ENCODE data around the gene ARHGEF3. TPM values are rescaled to one million over a fixed set of nuclear protein-coding genes. Genes with fewer than 3 reads are reported as not detected.

Gene ARHGEF3
- total RNA-seq, 1 experiment from 2014 or later = 10.2 TPM

DNA sequence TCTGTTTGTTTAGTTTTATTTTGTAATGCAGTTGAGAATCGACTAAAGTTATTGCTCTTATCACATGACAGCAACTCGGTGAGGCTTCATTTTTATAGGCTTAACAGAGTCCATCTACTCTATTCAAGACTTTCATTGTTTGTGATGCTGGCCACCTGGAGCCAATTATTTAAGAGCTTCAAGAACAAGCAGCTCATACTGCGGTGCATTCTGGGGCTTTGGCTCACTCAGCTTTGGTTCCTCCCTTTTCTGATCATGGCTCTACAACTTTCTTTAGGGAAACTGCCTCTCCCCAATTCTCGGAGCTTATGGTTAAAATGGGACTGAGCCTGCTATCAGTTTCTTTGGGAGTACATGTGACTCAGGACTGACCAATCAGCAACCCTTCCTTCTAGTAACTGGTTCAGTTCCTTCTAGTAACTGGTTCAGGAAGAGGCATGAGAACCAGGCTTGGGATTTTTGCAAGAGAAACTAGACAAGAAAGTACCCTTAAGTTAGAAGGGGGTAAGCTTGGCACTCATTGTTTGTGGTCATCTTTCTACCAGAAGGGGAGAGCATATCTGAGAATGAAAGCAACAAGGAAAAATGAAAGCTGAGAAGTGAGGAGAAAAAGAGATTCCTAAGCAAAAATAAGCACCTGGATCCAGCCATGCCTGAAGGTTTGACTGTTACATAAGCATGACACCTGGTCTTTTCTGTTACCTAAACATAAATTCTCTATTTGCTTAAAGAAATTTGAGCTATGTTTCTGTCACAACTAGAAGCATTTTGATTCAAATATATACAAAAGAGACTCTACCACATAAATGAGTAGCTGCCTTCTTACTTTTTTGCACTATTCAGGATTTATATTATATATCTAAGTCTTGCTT, 24.1 kb upstream of the ARHGEF3 start:
- H3K4me3 Mint-ChIP-seq (ENCODE audit: unreplicated experiment) = no peak overlapping the region
- Histone ChIP-seq H3K36me3 (ENCODE audit: control insufficient read depth, insufficient read depth, low read length) (no peaks in the 10 kb centered on the region), H3K9me3 (no peaks in the 10 kb centered on the region), H3K4me1 (peaks cover 39% of the 10 kb centered on the region), H3K4me3 (ENCODE audit: low read depth, low read length) (no peak overlapping the region), H3K27me3 (replicated peaks; ENCODE audit: control insufficient read depth, insufficient read depth, low read length) (no peaks in the 10 kb centered on the region)
- peaks cover 34% of the 10 kb centered on the region for H3K4me1 Mint-ChIP-seq (ENCODE audit: low read depth, unreplicated experiment)
- no peaks in the 10 kb centered on the region for H3K36me3 Mint-ChIP-seq (ENCODE audit: insufficient read depth, unreplicated experiment)
- DNase-seq = no peak
- H3K27ac Mint-ChIP-seq (ENCODE audit: unreplicated experiment) = no peak overlapping the region
- H3K27me3 Mint-ChIP-seq (ENCODE audit: insufficient read depth, unreplicated experiment) = no peaks in the 10 kb centered on the region
- no peaks in the 10 kb centered on the region for H3K9me3 Mint-ChIP-seq (ENCODE audit: unreplicated experiment)
- TF ChIP-seq, protein P1, sequence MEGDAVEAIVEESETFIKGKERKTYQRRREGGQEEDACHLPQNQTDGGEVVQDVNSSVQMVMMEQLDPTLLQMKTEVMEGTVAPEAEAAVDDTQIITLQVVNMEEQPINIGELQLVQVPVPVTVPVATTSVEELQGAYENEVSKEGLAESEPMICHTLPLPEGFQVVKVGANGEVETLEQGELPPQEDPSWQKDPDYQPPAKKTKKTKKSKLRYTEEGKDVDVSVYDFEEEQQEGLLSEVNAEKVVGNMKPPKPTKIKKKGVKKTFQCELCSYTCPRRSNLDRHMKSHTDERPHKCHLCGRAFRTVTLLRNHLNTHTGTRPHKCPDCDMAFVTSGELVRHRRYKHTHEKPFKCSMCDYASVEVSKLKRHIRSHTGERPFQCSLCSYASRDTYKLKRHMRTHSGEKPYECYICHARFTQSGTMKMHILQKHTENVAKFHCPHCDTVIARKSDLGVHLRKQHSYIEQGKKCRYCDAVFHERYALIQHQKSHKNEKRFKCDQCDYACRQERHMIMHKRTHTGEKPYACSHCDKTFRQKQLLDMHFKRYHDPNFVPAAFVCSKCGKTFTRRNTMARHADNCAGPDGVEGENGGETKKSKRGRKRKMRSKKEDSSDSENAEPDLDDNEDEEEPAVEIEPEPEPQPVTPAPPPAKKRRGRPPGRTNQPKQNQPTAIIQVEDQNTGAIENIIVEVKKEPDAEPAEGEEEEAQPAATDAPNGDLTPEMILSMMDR (IDR thresholded peaks at IDR 0.05; ENCODE audit: insufficient read depth in 1 of 2, low read depth in 1 of 2, low read length in 1 of 2, severe bottlenecking in 1 of 2, unreplicated experiment in 1 of 2) = no peak
- POLR2A ChIA-PET = no interaction called here
- intact Hi-C loops (cut with micrococcal nuclease; ENCODE audit: unreplicated experiment) = no loop called here
- CTCF ChIA-PET = no interaction called here
- BruUV-seq (replicated peaks) = no TSS peak

DNA sequence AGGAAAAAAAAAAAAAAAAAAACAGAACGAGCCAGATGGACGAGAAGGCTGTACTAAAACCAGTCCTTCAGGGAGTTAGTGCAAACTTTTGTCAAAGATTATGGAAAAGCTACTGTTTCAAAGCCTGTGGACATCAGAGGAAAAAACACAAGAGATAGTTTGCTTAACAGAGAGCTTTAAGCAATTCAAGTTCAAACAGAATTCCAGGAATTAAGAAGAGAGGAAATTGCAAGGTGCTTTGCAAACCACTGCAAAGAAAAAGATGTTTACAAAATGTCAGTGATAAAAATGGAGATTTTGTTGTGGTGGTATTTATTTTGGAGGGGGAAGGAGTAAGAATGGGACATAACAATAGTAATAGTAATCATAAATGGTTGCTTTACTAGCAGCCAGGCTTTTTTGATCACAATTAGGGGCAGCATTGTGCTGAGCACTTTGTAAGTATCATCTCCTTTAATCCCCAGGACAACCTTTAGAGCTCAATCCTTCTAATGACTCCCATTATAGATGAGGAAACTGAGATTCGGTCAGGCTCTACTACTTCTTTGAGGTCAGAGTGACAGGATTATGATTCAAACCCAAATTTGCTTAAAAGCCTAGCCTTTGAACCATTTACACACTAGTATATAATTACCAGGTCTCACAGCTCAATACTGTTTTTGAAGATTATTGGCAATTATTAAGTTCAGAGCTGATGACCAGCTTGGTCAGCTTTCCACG, 22.4 kb upstream of the ARHGEF3 start:
- BruUV-seq (replicated peaks) = no TSS peak
- peaks cover 39% of the 10 kb centered on the region for H3K4me1 ChIP-seq
- ChIA-PET CTCF (interaction anchor here (0.6 to 1.2 kb wide), 8 partner anchors 23 to 166 kb away, joined by 3 to 7 read pairs (median 4); partner anchors contain the start of gene ARHGEF3), POLR2A (interaction anchor here (0.5 to 0.9 kb wide), 4 partner anchors 23 to 402 kb away, joined by 3 to 8 read pairs (median 4); partner anchors contain the start of genes ARHGEF3 and TASOR)
- H3K27me3 Mint-ChIP-seq (ENCODE audit: insufficient read depth, unreplicated experiment) = no peaks in the 10 kb centered on the region
- H3K4me3 Mint-ChIP-seq (ENCODE audit: unreplicated experiment) = peak overlapping the region; percentile 17
- DNase-seq = peak in 1 of 2 experiments; percentile 35
- H3K36me3 Mint-ChIP-seq (ENCODE audit: insufficient read depth, unreplicated experiment) = no peaks in the 10 kb centered on the region
- H3K4me1 Mint-ChIP-seq (ENCODE audit: low read depth, unreplicated experiment) = peaks cover 30% of the 10 kb centered on the region
- intact Hi-C loops (cut with micrococcal nuclease; ENCODE audit: unreplicated experiment) = loop anchor here (1.0 kb wide), 2 partner anchors 25 to 166 kb away; no protein-coding TSS in a partner anchor
- no peaks in the 10 kb centered on the region for H3K9me3 Mint-ChIP-seq (ENCODE audit: unreplicated experiment)
- peak overlapping the region; percentile 25 for H3K27ac Mint-ChIP-seq (ENCODE audit: unreplicated experiment)
- no peaks in the 10 kb centered on the region for H3K27me3 ChIP-seq (replicated peaks; ENCODE audit: control insufficient read depth, insufficient read depth, low read length)
- H3K4me3 ChIP-seq (ENCODE audit: low read depth, low read length) = no peak overlapping the region
- TF ChIP-seq, protein P1 (IDR thresholded peaks at IDR 0.05; ENCODE audit: insufficient read depth in 1 of 2, low read depth in 1 of 2, low read length in 1 of 2, severe bottlenecking in 1 of 2, unreplicated experiment in 1 of 2) = no peak
- H3K9me3 ChIP-seq = no peaks in the 10 kb centered on the region
- H3K36me3 ChIP-seq (ENCODE audit: control insufficient read depth, insufficient read depth, low read length) = no peaks in the 10 kb centered on the region

DNA sequence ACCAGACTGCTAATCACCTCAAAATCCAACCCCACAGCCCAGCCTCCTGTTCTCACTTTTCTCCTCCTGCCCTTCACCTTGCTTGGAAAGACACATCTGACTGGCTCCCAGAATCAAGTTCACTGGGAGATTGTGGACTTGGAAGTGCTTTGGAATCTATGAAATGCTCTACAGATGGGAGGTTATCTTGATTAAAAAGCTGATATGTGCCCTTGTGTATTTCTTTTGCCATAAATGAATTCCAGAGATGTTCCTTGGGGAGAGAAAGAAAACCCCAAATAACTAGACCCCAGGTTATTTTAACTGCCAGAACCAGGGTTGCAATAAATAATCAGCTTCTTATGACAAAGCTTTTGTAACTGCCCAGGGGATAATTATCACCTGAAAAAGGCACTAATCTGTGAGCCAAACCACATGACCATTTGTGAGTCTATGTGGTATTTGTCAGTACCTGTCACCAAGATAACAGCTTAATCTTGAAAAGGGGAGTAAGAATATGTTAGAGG, 21.7 kb upstream of the ARHGEF3 start:
- ChIA-PET POLR2A (no interaction called here), CTCF (interaction anchor here (0.6 to 1.2 kb wide), 9 partner anchors 22 to 167 kb away, joined by 3 to 7 read pairs (median 4); partner anchors contain the start of gene ARHGEF3)
- H3K4me1 Mint-ChIP-seq (ENCODE audit: low read depth, unreplicated experiment) = peaks cover 33% of the 10 kb centered on the region
- H3K27me3 ChIP-seq (replicated peaks; ENCODE audit: control insufficient read depth, insufficient read depth, low read length) = no peaks in the 10 kb centered on the region
- peak overlapping the region; percentile 25 for H3K27ac Mint-ChIP-seq (ENCODE audit: unreplicated experiment)
- TF ChIP-seq, protein P1 (IDR thresholded peaks at IDR 0.05; ENCODE audit: insufficient read depth in 1 of 2, low read depth in 1 of 2, low read length in 1 of 2, severe bottlenecking in 1 of 2, unreplicated experiment in 1 of 2) = no peak
- no peaks in the 10 kb centered on the region for H3K36me3 Mint-ChIP-seq (ENCODE audit: insufficient read depth, unreplicated experiment)
- peak overlapping the region; percentile 17 for H3K4me3 Mint-ChIP-seq (ENCODE audit: unreplicated experiment)
- BruUV-seq (replicated peaks) = no TSS peak
- no peak for DNase-seq
- H3K4me1 ChIP-seq = peaks cover 46% of the 10 kb centered on the region
- no peaks in the 10 kb centered on the region for H3K27me3 Mint-ChIP-seq (ENCODE audit: insufficient read depth, unreplicated experiment)
- no peak overlapping the region for H3K4me3 ChIP-seq (ENCODE audit: low read depth, low read length)
- no peaks in the 10 kb centered on the region for H3K9me3 ChIP-seq
- intact Hi-C loops (cut with micrococcal nuclease; ENCODE audit: unreplicated experiment) = loop anchor here (1.0 kb wide), 1 partner anchor 24 kb away; no protein-coding TSS in a partner anchor
- no peaks in the 10 kb centered on the region for H3K9me3 Mint-ChIP-seq (ENCODE audit: unreplicated experiment)
- no peaks in the 10 kb centered on the region for H3K36me3 ChIP-seq (ENCODE audit: control insufficient read depth, insufficient read depth, low read length)
